GM12891 (cell line): ENCODE data around the gene RRP1B.

ENCODE experiments used
- PAX5 ChIP-seq: IDR thresholded peaks from 2 replicates; pipeline ENCODE4 v1.6.1; 2011; ENCODE audit warnings: low read length, moderate library complexity, mild to moderate bottlenecking; ENCODE audit not compliant: insufficient read depth, severe bottlenecking
- POLR2A ChIP-seq: IDR thresholded peaks from 2 replicates; pipeline ENCODE4 v1.6.1; 2011; ENCODE audit warnings: low read depth, low read length, control low read depth
- POLR2AphosphoS5 ChIP-seq: IDR thresholded peaks from 2 replicates; pipeline ENCODE4 v1.6.1; 2011; ENCODE audit warnings: low read depth, low read length, control low read depth
- POU2F2 ChIP-seq: IDR thresholded peaks from 2 replicates; pipeline ENCODE4 v1.6.1; 2011; ENCODE audit warnings: low read depth, mild to moderate bottlenecking, control low read depth, low read length, moderate library complexity
- SPI1 ChIP-seq: IDR thresholded peaks from 2 replicates; pipeline ENCODE4 v1.6.1; 2011; ENCODE audit warnings: low read depth, low read length, control low read depth
- TAF1 ChIP-seq: IDR thresholded peaks from 2 replicates; pipeline ENCODE4 v1.6.1; 2011; ENCODE audit warnings: low read depth, low read length, control low read depth

- TF ChIP-seq POLR2A (no peak), SPI1 (no peak), POLR2AphosphoS5 (no peak), TAF1 (no peak), POU2F2 (no peak), PAX5 (no peak)
Measured at GRCh38 chr21:43645976-43646375, 13.4 kb upstream of the RRP1B start.
